Prostate gland (tissue), 2 donors: ENCODE results near the gene MEMO1. TPM values are rescaled to one million over a fixed set of nuclear protein-coding genes. Genes with fewer than 3 reads are reported as not detected.

Experiments
- DNase-seq: peaks from one replicate; pipeline ENCODE4 v3.0.0-alpha.2; 2019; ENCODE audit warnings: low spot score
- H3K27ac ChIP-seq, 2 donors: fragments of 200-600 bp; sonication (generic); 2 replicates each; pipeline ENCODE4 v1.5.1; 2017 to 2019
- H3K27me3 ChIP-seq: fragments of 200-600 bp; sonication (generic); replicated peaks from 2 replicates; pipeline ENCODE4 v1.5.1; 2019; ENCODE audit not compliant: insufficient read depth
- H3K36me3 ChIP-seq, 2 donors: fragments of 200-600 bp; sonication (generic); 1 replicate in 1 of 2; 2 replicates in 1 of 2; pipeline versions ENCODE4 v1.5.1 to v1.8.1; 2017 to 2019
- H3K4me1 ChIP-seq: fragments of 200-600 bp; sonication (generic); replicated peaks from 2 replicates; pipeline ENCODE4 v1.5.1; 2019
- H3K4me3 ChIP-seq, 2 donors: fragments of 200-600 bp; sonication (generic); 2 replicates each; pipeline ENCODE4 v1.5.1; 2017 to 2019
- H3K9me3 ChIP-seq: fragments of 200-600 bp; sonication (generic); 2 replicates; pipeline ENCODE4 v1.5.1; 2017
- CTCF ChIP-seq, 4 experiments: fragments of 200-600 bp in 2 of 4; fragments of 450-650 bp in 2 of 4; sonication (generic) in 2 of 4; IDR thresholded peaks; 1 replicate in 3 of 4; 2 replicates in 1 of 4; pipeline ENCODE4 v1.5.1; 2016 to 2019; ENCODE audit warnings: antibody characterized with exemption in 4 of 4, mild to moderate bottlenecking in 2 of 4, moderate library complexity in 2 of 4
- POLR2A ChIP-seq: fragments of 450-650 bp; IDR thresholded peaks from one replicate; pipeline ENCODE4 v1.6.1; 2016; ENCODE audit warnings: antibody characterized with exemption, mild to moderate bottlenecking
- POLR2AphosphoS5 ChIP-seq: sonication (generic); formaldehyde crosslinking; IDR thresholded peaks from one replicate; pipeline ENCODE4 v1.6.1; 2017; ENCODE audit warnings: antibody characterized with exemption
- WGBS: methylation state at CpG from one replicate; pipeline ENCODE4 v1.1.5; 2018; 5-methylcytosine and 5-hydroxymethylcytosine counted together
- intact Hi-C: fragments of 100-400 bp; cut with DNase I; formaldehyde crosslinking; loops from one replicate; pipeline ENCODE4 v1.14.2; 2022
- total RNA-seq, 2 donors: library from RNA; depleted of rRNA; stranded (reverse); fragments of >200 nt; gene quantifications; one replicate each; pipeline ENCODE4 v1.1.0, GENCODE V29; 2016

MEMO1 gene
- total RNA-seq, 2 donors from 2014 or later: 25.7 to 38.7 TPM

- Histone ChIP-seq H3K27ac (no peak overlapping the region), H3K27me3 (no peaks in the 10 kb centered on the region), H3K36me3 (no peaks in the 10 kb centered on the region), H3K9me3 (no peaks in the 10 kb centered on the region), H3K4me3 (no peak overlapping the region), H3K4me1 (no peaks in the 10 kb centered on the region)
- DNase-seq: no peak
- WGBS: 87% methylated on average over 7 of the region's 7 CpGs
- TF ChIP-seq POLR2AphosphoS5 (no peak), CTCF (IDR thresholded peaks at IDR 0.05) (no peak), POLR2A (no peak)
- intact Hi-C loops: no loop called here
Observed at GRCh38 chr2:31822587-31822986, 188.2 kb downstream of the MEMO1 start.

Other genes starting within 250 kb of the MEMO1 start
- gene DPY30, start 28.8 kb upstream of the MEMO1 start, total RNA-seq: 10 to 100 TPM; 36.5 to 93.3 TPM
- 10 to 100 TPM; 19.4 to 28.1 TPM for gene SPAST, start 52.5 kb upstream of the MEMO1 start, total RNA-seq
- 10 to 100 TPM; 18.9 to 22.8 TPM for gene SLC30A6, start 154.9 kb upstream of the MEMO1 start, total RNA-seq